GM21786 (cell line): ENCODE data around the gene ZFYVE28.

Experiments used
- ATAC-seq: cut with Tn5 transposase; IDR thresholded peaks from one replicate; pipeline ENCODE4 v1.9.1; 2021; ENCODE audit not compliant: unreplicated experiment

ZFYVE28 gene

GRCh38 chr4:2354760-2355159 lies 63.7 kb downstream of the ZFYVE28 start:
- ATAC-seq: no peak

GRCh38 chr4:2354118-2354517 lies 64.3 kb downstream of the ZFYVE28 start:
- no peak for ATAC-seq

- no peak for ATAC-seq
These were observed 65.0 kb downstream of the ZFYVE28 start for GRCh38 chr4:2353222-2354107.

- ATAC-seq: no peak
These were observed 65.7 kb downstream of the ZFYVE28 start for GRCh38 chr4:2352729-2353221.

GRCh38 chr4:2352171-2352570 lies 66.3 kb downstream of the ZFYVE28 start:
- no peak for ATAC-seq

GRCh38 chr4:2350982-2351381 lies 67.5 kb downstream of the ZFYVE28 start:
- no peak for ATAC-seq

GRCh38 chr4:2348786-2349185 lies 69.7 kb downstream of the ZFYVE28 start:
- ATAC-seq: no peak

- ATAC-seq: no peak
These were observed 71.3 kb downstream of the ZFYVE28 start for GRCh38 chr4:2347190-2347589.

- no peak for ATAC-seq
These were observed 75.0 kb downstream of the ZFYVE28 start for GRCh38 chr4:2343476-2343875.

GRCh38 chr4:2341911-2342652 lies 76.4 kb downstream of the ZFYVE28 start:
- ATAC-seq: no peak

GRCh38 chr4:2341261-2341841 lies 77.1 kb downstream of the ZFYVE28 start:
- no peak for ATAC-seq

GRCh38 chr4:2340272-2341061 lies 78.0 kb downstream of the ZFYVE28 start:
- ATAC-seq: no peak

- no peak for ATAC-seq
These were observed 78.8 kb downstream of the ZFYVE28 start for GRCh38 chr4:2339458-2340271.

GRCh38 chr4:2338754-2339457 lies 79.5 kb downstream of the ZFYVE28 start:
- no peak for ATAC-seq

- no peak for ATAC-seq
These were observed 80.5 kb downstream of the ZFYVE28 start for GRCh38 chr4:2337896-2338295.

GRCh38 chr4:2337131-2337723 lies 81.2 kb downstream of the ZFYVE28 start:
- no peak for ATAC-seq

GRCh38 chr4:2336659-2337058 lies 81.8 kb downstream of the ZFYVE28 start:
- no peak for ATAC-seq

GRCh38 chr4:2335729-2336101 lies 82.7 kb downstream of the ZFYVE28 start:
- no peak for ATAC-seq
